Fibroblast of lung (primary cell): ENCODE results near the gene BUD23.

Experiments used
- CTCF ChIP-seq, 2 donors: IDR thresholded peaks in 1 of 2; conservative IDR thresholded peaks in 1 of 2; 1 replicate in 1 of 2; 2 replicates in 1 of 2; pipeline ENCODE4 v1.5.1; 2011 to 2012; ENCODE audit warnings: low read length in 2 of 2, control low read depth in 1 of 2, inconsistent platforms in 1 of 2, low read depth in 1 of 2, mild to moderate bottlenecking in 1 of 2
- EZH2 ChIP-seq: IDR thresholded peaks from 2 replicates; pipeline ENCODE4 v1.5.1; 2012; ENCODE audit warnings: low read length, control low read depth, mild to moderate bottlenecking; ENCODE audit errors: missing control alignments

DNA sequence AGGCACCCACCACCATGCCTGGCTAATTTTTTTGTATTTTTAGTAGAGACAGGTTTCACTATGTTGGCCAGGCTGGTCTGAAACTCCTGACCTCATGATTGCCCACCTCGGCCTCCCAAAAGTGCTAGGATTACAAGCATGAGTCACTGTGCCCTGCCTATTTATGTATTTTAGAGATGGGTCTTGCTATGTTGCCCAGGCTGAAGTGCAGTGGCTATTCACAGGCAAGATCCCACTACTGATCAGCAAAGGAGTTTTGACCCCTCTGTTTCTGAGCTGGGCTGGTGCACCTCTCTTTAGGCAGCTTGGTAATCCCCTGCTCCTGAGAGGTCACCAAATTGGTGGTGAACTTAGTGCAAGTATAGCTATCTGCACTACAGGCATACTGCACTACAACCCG is 49.0 kb downstream of the BUD23 start:
- TF ChIP-seq CTCF (conservative IDR thresholded peaks at IDR 0.05 in 1 of 2, IDR thresholded peaks at IDR 0.05 in 1 of 2; ENCODE audit: low read depth in 1 of 2, low read length in 2 of 2): no peak
- TF ChIP-seq EZH2: no peak
